ENCODE measurements around the gene MIPEP. TPM values are rescaled to one million over a fixed set of nuclear protein-coding genes. Genes with fewer than 3 reads are reported as not detected.

The MIPEP gene
- total and polyA plus RNA-seq, 11 donors: 21.5 to 88.1 (median 42.1) TPM

GRCh38 chr13:23848019-23848418, 41.2 kb downstream of the MIPEP start:
- H3K9me3 ChIP-seq: no peaks in the 10 kb centered on the region
- intact Hi-C loops (cut with DNase I): no loop called here
- H3K36me3 ChIP-seq: peaks cover 0 to 14% (median 0%) of the 10 kb centered on the region in 9 donors
- H3K4me3 ChIP-seq: no peak overlapping the region
- WGBS, 4 donors: 81 to 96% (median 90%) methylated on average over 2 of the region's 2 CpGs
- no peak for TF ChIP-seq CTCF (IDR thresholded peaks at IDR 0.05)
- TF ChIP-seq POLR2A (IDR thresholded peaks at IDR 0.05): no peak
- ATAC-seq (no peak), DNase-seq (no peak)
- no peaks in the 10 kb centered on the region for H3K4me1 ChIP-seq
- H3K27ac ChIP-seq: no peak overlapping the region
- no peaks in the 10 kb centered on the region for H3K27me3 ChIP-seq

- Histone ChIP-seq H3K9me3 (no peaks in the 10 kb centered on the region), H3K4me3 (no peak overlapping the region), H3K27ac (no peak overlapping the region), H3K4me1 (no peaks in the 10 kb centered on the region), H3K27me3 (no peaks in the 10 kb centered on the region), H3K36me3 (peaks cover 0 to 14% (median 0%) of the 10 kb centered on the region in 9 donors)
- ATAC-seq (no peak), DNase-seq (no peak)
- no peak for TF ChIP-seq POLR2A (IDR thresholded peaks at IDR 0.05)
- TF ChIP-seq CTCF (IDR thresholded peaks at IDR 0.05): no peak
- WGBS, 4 donors: 83 to 94% (median 90%) methylated on average over 2 of the region's 2 CpGs
- intact Hi-C loops (cut with DNase I): no loop called here
These were observed 41.7 kb downstream of the MIPEP start for GRCh38 chr13:23847497-23847896.

- Histone ChIP-seq H3K36me3 (peaks cover 0 to 23% (median 0%) of the 10 kb centered on the region in 9 donors), H3K27me3 (no peaks in the 10 kb centered on the region), H3K27ac (no peak overlapping the region), H3K4me1 (no peaks in the 10 kb centered on the region), H3K9me3 (no peaks in the 10 kb centered on the region), H3K4me3 (no peak overlapping the region)
- WGBS, 4 donors: 90 to 93% (median 92%) methylated on average over 5 of the region's 5 CpGs
- intact Hi-C loops (cut with DNase I): no loop called here
- ATAC-seq (no peak), DNase-seq (no peak)
- no peak for TF ChIP-seq POLR2A (IDR thresholded peaks at IDR 0.05)
- no peak for TF ChIP-seq CTCF (IDR thresholded peaks at IDR 0.05)
These were observed 44.0 kb downstream of the MIPEP start for GRCh38 chr13:23845105-23845725.

GRCh38 chr13:23844132-23844531, 45.1 kb downstream of the MIPEP start:
- whole genome bisulfite sequencing, 4 donors: 85 to 99% (median 97%) methylated on average over 2 of the region's 2 CpGs
- TF ChIP-seq POLR2A (IDR thresholded peaks at IDR 0.05): no peak
- no peaks in the 10 kb centered on the region for H3K27me3 ChIP-seq
- H3K4me1 ChIP-seq: peaks cover 0 to 1% (median 0%) of the 10 kb centered on the region in 12 donors
- intact Hi-C loops (cut with DNase I): no loop called here
- no peak overlapping the region for H3K27ac ChIP-seq
- peaks cover 0 to 32% (median 0%) of the 10 kb centered on the region in 9 donors for H3K36me3 ChIP-seq
- DNase-seq (no peak), ATAC-seq (no peak)
- no peaks in the 10 kb centered on the region for H3K9me3 ChIP-seq
- H3K4me3 ChIP-seq: no peak overlapping the region

- H3K27ac ChIP-seq: no peak overlapping the region
- ATAC-seq (no peak), DNase-seq (no peak)
- intact Hi-C loops (cut with DNase I): no loop called here
- H3K9me3 ChIP-seq: no peaks in the 10 kb centered on the region
- no peak for TF ChIP-seq CTCF (IDR thresholded peaks at IDR 0.05)
- no peak for TF ChIP-seq POLR2A (IDR thresholded peaks at IDR 0.05)
- no peak overlapping the region for H3K4me3 ChIP-seq
- peaks cover 0 to 4% (median 0%) of the 10 kb centered on the region in 12 donors for H3K4me1 ChIP-seq
- WGBS, 4 donors: 68 to 74% (median 69%) methylated on average over 1 of the region's 1 CpG
- H3K36me3 ChIP-seq: peaks cover 0 to 36% (median 0%) of the 10 kb centered on the region in 9 donors
- no peaks in the 10 kb centered on the region for H3K27me3 ChIP-seq
These were observed 45.8 kb downstream of the MIPEP start for GRCh38 chr13:23843436-23843835.
